ENCODE measurements around the gene FZD1.

GRCh38 chr7:91230100-91230499 lies 34.1 kb upstream of the FZD1 start:
- TF ChIP-seq CTCF (conservative IDR thresholded peaks at IDR 0.05 in 1 of 2, IDR thresholded peaks at IDR 0.05 in 1 of 2; ENCODE audit: low read depth in 1 of 2, low read length in 2 of 2) (no peak), EZH2 (IDR thresholded peaks at IDR 0.05; ENCODE audit: low read length, missing control alignments) (no peak)

Measured in fibroblast of lung (primary cell).